K562 (cell line): Measurements from ENCODE around the gene CRYZL1. TPM values are rescaled to one million over a fixed set of nuclear protein-coding genes. Genes with fewer than 3 reads are reported as not detected.

ENCODE experiments used
- ATAC-seq: fragments of 200-7000 bp; cut with Tn5 transposase; 3 replicates; pipeline ENCODE4 v1.9.1; 2020; ENCODE audit warnings: moderate library complexity
- BruUV-seq: library from RNA; stranded (reverse); fragments of 400-500 nt; replicated peaks from 2 replicates; lab custom pipeline; 2021; lab: Mats Ljungman, UMichigan
- CTCF ChIA-PET: fragments of 300-600 bp; formaldehyde crosslinking; extraction: SDS; loops from one replicate; lab custom pipeline; 2021; ENCODE audit warnings: low intra/inter-chr PET ratio; lab: Yijun Ruan, JAX
- POLR2A ChIA-PET: fragments of 300-600, 350-650 bp; sonication (Branson Sonifier 250); formaldehyde crosslinking; extraction: SDS; loops from one replicate; lab custom pipeline; 2021; ENCODE audit warnings: antibody characterized with exemption, inconsistent platforms; lab: Yijun Ruan, JAX
- DNase-seq, 4 experiments: peaks; one replicate each; pipeline versions ENCODE4 v3.0.0 to v3.0.0-alpha.2; 2011 to 2018; ENCODE audit warnings: low spot score in 3 of 4, mixed read lengths in 3 of 4; ENCODE audit errors: extremely low read depth in 1 of 4
- FAIRE-seq: peaks from 2 replicates; lab custom pipeline; 2011; peaks lifted over from hg19 to GRCh38; lab: Jason Lieb, UNC
- H2AFZ ChIP-seq: 2 replicates; pipeline ENCODE4 v1.6.0; 2011; ENCODE audit warnings: low read depth, low read length, control low read depth, inconsistent platforms
- H3K27ac ChIP-seq: fragments of 200-600 bp; 3 replicates; pipeline ENCODE4 v1.8.0; 2011; ENCODE audit warnings: low read depth, mild to moderate bottlenecking, control low read depth, inconsistent platforms, low read length, moderate library complexity, mixed read lengths; ENCODE audit errors: extremely low read depth
- H3K27me3 ChIP-seq, 2 experiments: fragments of 300-600 bp in 1 of 2; 2 replicates in 1 of 2; 3 replicates in 1 of 2; pipeline versions ENCODE4 v1.6.0 to v1.8.0; 2011; ENCODE audit warnings: inconsistent platforms in 2 of 2, low read length in 2 of 2, mild to moderate bottlenecking in 1 of 2, mixed read lengths in 1 of 2, moderate library complexity in 1 of 2; ENCODE audit not compliant: control insufficient read depth in 2 of 2, insufficient read depth in 2 of 2
- H3K36me3 ChIP-seq: fragments of 300-600 bp; 3 replicates; pipeline ENCODE4 v1.8.0; 2011; ENCODE audit warnings: mild to moderate bottlenecking, low read length, inconsistent platforms; ENCODE audit not compliant: control insufficient read depth, insufficient read depth
- H3K4me1 ChIP-seq, 2 experiments: fragments of 200-600 bp in 1 of 2; replicated peaks in 1 of 2; 2 replicates in 1 of 2; 3 replicates in 1 of 2; pipeline versions ENCODE4 v1.5.1 to v1.8.0; 2011; ENCODE audit warnings: inconsistent platforms in 2 of 2, low read length in 2 of 2, mild to moderate bottlenecking in 1 of 2, mixed read lengths in 1 of 2, moderate library complexity in 1 of 2; ENCODE audit not compliant: control insufficient read depth in 2 of 2, insufficient read depth in 2 of 2
- H3K4me2 ChIP-seq: 2 replicates; pipeline ENCODE4 v1.6.1; 2011; ENCODE audit warnings: low read length, control low read depth, inconsistent platforms, mixed read lengths; ENCODE audit not compliant: insufficient read depth
- H3K4me3 ChIP-seq: fragments of 200-600 bp; sonication (generic), shearing (Covaris generic); 2 replicates; pipeline ENCODE4 v1.5.1; 2016; ENCODE audit warnings: control low read depth, inconsistent platforms
- H3K79me2 ChIP-seq: fragments of 200-600 bp; 3 replicates; pipeline ENCODE4 v1.8.0; 2011; ENCODE audit warnings: low read length, inconsistent platforms; ENCODE audit not compliant: control insufficient read depth, insufficient read depth
- H3K9ac ChIP-seq, 2 experiments: 2 replicates each; pipeline versions ENCODE4 v1.6.0 to v1.6.1; 2011; ENCODE audit warnings: low read depth in 2 of 2, low read length in 2 of 2, control low read depth in 1 of 2, inconsistent platforms in 1 of 2, mild to moderate bottlenecking in 1 of 2, mixed read lengths in 1 of 2; ENCODE audit not compliant: insufficient read depth in 1 of 2
- H3K9me1 ChIP-seq: one replicate; pipeline ENCODE4 v1.6.0; 2011; ENCODE audit warnings: inconsistent platforms, mild to moderate bottlenecking, low read length, moderate library complexity; ENCODE audit not compliant: control insufficient read depth, insufficient read depth
- H3K9me3 ChIP-seq: replicated peaks from 2 replicates; pipeline ENCODE4 v1.5.1; 2011; ENCODE audit warnings: low read depth, low read length, inconsistent platforms; ENCODE audit not compliant: control insufficient read depth, insufficient read depth
- H4K20me1 ChIP-seq: replicated peaks from 2 replicates; pipeline ENCODE4 v1.6.1; 2011; ENCODE audit warnings: low read length, inconsistent platforms, mixed read lengths; ENCODE audit not compliant: control insufficient read depth, insufficient read depth
- BCL6 ChIP-seq: fragments of 250-450 bp; sonication (Bioruptor Pico); IDR thresholded peaks from 2 replicates; pipeline ENCODE4 v1.4.0; 2020
- BRD9 ChIP-seq: fragments of 450-650 bp; IDR thresholded peaks from 2 replicates; pipeline ENCODE4 v1.6.1; 2018; ENCODE audit warnings: low read depth; ENCODE audit not compliant: partially characterized antibody
- CTCFL ChIP-seq: IDR thresholded peaks from 2 replicates; pipeline ENCODE4 v1.6.1; 2011; ENCODE audit warnings: borderline replicate concordance, low read depth, mild to moderate bottlenecking, moderate library complexity, low read length; ENCODE audit not compliant: insufficient read depth, poor library complexity, severe bottlenecking
- E2F1 ChIP-seq: sonication (generic); formaldehyde crosslinking; IDR thresholded peaks from 2 replicates; pipeline ENCODE4 v1.8.1; 2023; ENCODE audit warnings: mild to moderate bottlenecking, missing genetic modification reagents, moderate library complexity
- FOXK2 ChIP-seq, 2 experiments: fragments of 450-650 bp; IDR thresholded peaks in 1 of 2; conservative IDR thresholded peaks in 1 of 2; 2 replicates each; pipeline ENCODE4 v1.6.1; 2016; ENCODE audit warnings: low read depth in 2 of 2, mild to moderate bottlenecking in 1 of 2
- MTF1 ChIP-seq: fragments of 250-450 bp; sonication (Bioruptor Pico); IDR thresholded peaks from 2 replicates; pipeline ENCODE4 v1.9.0; 2021; ENCODE audit warnings: moderate library complexity, mild to moderate bottlenecking, inconsistent platforms, borderline replicate concordance
- POLR2A ChIP-seq: fragments of 450-650 bp; conservative IDR thresholded peaks from 2 replicates; pipeline ENCODE4 v1.6.1; 2016
- ZNF263 ChIP-seq: sonication (generic); formaldehyde crosslinking; IDR thresholded peaks from 2 replicates; pipeline ENCODE4 v1.8.0; 2022; ENCODE audit warnings: mild to moderate bottlenecking, missing genetic modification reagents, borderline replicate concordance
- ZNF609 ChIP-seq: sonication (generic); formaldehyde crosslinking; IDR thresholded peaks from 2 replicates; pipeline ENCODE4 v1.8.1; 2023; ENCODE audit warnings: missing genetic modification reagents, mild to moderate bottlenecking, borderline replicate concordance
- WGBS: fragments of 100-300 bp; shearing (Covaris generic); methylation state at CpG from one replicate; pipeline ENCODE4 v1.1.6; 2016; ENCODE audit warnings: low coverage, mixed read lengths; ENCODE audit not compliant: insufficient coverage; ENCODE audit errors: missing lambda C conversion rate; 5-methylcytosine and 5-hydroxymethylcytosine counted together
- in situ Hi-C: fragments of 300-500 bp; cut with MboI; formaldehyde crosslinking; loops from 4 replicates; pipeline ENCODE4 v1.15.0; 2018; ENCODE audit warnings: inconsistent platforms, mixed read lengths
- intact Hi-C: fragments of 100-400 bp; cut with micrococcal nuclease; formaldehyde crosslinking; loops from 2 replicates; pipeline ENCODE4 v1.14.2; 2022
- polyA plus RNA-seq, 8 experiments: library from polyadenylated mRNA; depleted of rRNA in 4 of 8; stranded (reverse) in 5 of 8; unstranded in 3 of 8; fragments of >200 nt; fragmentation: Nextera tagmentation in 2 of 8; fragmentation: Illumina TruSeq in 1 of 8; extraction: Ambion mirVana in 2 of 8; extraction: Trizol in 1 of 8; gene quantifications; 2 replicates each; pipeline versions ENCODE4 v1.2.1 to v1.2.3, GENCODE V29; 2011 to 2014; ENCODE audit warnings: inconsistent platforms in 1 of 8, missing spikeins in 1 of 8
- total RNA-seq, 7 experiments: library from RNA; depleted of rRNA in 6 of 7; stranded (reverse); fragments of >200 nt in 6 of 7; fragmentation: Illumina TruSeq in 2 of 7; extraction: Trizol in 2 of 7; gene quantifications; 2 replicates each; pipeline versions ENCODE4 v1.2.1 to v1.2.3, GENCODE V29; 2011 to 2021; ENCODE audit warnings: low replicate concordance in 1 of 7

Gene CRYZL1
- total and polyA plus RNA-seq, 9 of the 15 experiments (the other 6 are each of a cell fraction or from before 2014, with no cell fraction given), result 19.9 to 98.2 (median 39.2) TPM

- CTCF ChIA-PET, result no interaction called here
- H3K9me1 ChIP-seq, result no peaks in the 10 kb centered on the region
- no peak overlapping the region for H3K9ac ChIP-seq
- no peak overlapping the region for H3K4me2 ChIP-seq
- H3K4me3 ChIP-seq, result no peak overlapping the region
- H3K79me2 ChIP-seq, result no peaks in the 10 kb centered on the region; the same call in 2 of the 3 replicates
- no peak for FAIRE-seq
- H3K27ac ChIP-seq, result peak overlapping the region; percentile 62
- no peak overlapping the region for H2AFZ ChIP-seq
- intact Hi-C loops, result no loop called here
- no peak for DNase-seq
- peaks cover 89% of the 10 kb centered on the region for H3K36me3 ChIP-seq
- in situ Hi-C loops, result no loop called here
- ATAC-seq, result peak; percentile 17
- no peaks in the 10 kb centered on the region for H4K20me1 ChIP-seq
- H3K4me1 ChIP-seq, result no peaks in the 10 kb centered on the region; a peak in 1 of 5 replicates
- no TSS peak for BruUV-seq
- POLR2A ChIA-PET, result interaction anchor here (0.6 to 2.2 kb wide), 5 partner anchors 9 to 63 kb away, joined by 3 to 8 read pairs (median 3); partner anchors contain the start of gene DONSON
- H3K27me3 ChIP-seq, result no peaks in the 10 kb centered on the region
- 84% methylated on average over 7 of the region's 7 CpGs for WGBS
- H3K9me3 ChIP-seq, result no peaks in the 10 kb centered on the region
- TF ChIP-seq BCL6 (CRISPR knock-in tag) (no peak), POLR2A (peak; percentile 56), BRD9 (no peak), FOXK2 (conservative IDR thresholded peaks at IDR 0.05 in 1 of 2, IDR thresholded peaks at IDR 0.05 in 1 of 2; ENCODE audit: low read depth in 2 of 2) (no peak), ZNF609 (no peak), MTF1 (CRISPR knock-in tag) (no peak), ZNF263 (no peak), E2F1 (0 out of 2 replicates have a peak, but pooled peaks have one; percentile 21), CTCFL (no peak)
Observed at GRCh38 chr21:33578959-33579542, 62.5 kb downstream of the CRYZL1 start.
